ENCODE measurements around the gene SRGAP2C.
"Not testable (repeated sequence)": the region's sequence is repeated elsewhere in the genome, so short reads cannot be mapped to it uniquely, and the experiment has no call there.

Gene SRGAP2C

DNA sequence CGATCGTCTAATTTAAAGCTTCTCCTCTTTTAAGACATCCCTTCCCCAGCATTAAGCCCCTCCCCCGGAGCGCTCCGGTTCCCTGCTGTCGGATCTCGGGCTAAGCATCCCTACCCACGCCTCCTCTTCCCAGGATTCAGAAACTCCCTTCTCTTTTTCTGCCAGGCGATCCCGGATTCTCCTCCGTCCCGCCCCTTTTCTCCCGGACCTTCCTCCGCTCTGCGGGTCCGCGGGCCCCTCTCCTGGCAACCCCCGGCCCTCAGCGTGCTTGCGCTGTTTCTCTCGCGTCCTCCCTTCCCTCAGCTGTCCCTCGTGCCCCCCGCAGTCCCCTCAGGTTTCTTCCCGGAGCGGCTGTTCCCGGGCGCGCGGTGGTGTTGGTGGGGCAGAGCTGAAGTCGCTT is 908 bp upstream of the SRGAP2C start:
- DNase-seq (ENCODE audit: extremely low spot score, insufficient read length, low read depth); FAIRE-seq: not testable (repeated sequence)

DNA sequence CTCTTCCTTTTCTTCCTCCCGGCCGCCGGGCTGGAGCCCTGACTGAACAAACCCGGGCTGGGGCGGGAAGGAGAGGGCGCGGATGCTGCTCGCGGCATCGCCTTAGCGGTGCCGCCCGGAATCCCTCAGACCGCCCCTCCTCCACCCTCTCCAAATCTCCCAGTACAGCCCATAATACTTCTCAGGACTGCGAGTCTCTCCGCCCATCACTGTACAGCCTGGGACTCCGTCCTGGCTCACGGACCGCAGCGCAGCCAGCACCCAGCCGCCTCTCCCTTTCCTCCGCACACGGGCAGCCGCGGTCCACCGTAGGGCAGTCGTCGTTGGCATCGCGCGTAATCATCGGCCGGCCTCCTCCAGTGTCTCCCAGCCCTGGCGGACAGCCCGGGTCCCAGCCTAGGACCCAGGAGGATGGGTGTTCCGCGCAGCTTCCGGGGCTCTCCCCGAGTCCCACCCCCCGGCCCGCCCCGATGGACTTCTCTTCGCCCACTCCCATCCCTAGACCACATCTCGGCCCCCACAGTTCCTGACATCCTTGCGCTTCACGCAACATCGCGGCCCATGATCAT is 449 bp downstream of the SRGAP2C start:
- DNase-seq (ENCODE audit: extremely low spot score, insufficient read length, low read depth); FAIRE-seq: not testable (repeated sequence)

DNA sequence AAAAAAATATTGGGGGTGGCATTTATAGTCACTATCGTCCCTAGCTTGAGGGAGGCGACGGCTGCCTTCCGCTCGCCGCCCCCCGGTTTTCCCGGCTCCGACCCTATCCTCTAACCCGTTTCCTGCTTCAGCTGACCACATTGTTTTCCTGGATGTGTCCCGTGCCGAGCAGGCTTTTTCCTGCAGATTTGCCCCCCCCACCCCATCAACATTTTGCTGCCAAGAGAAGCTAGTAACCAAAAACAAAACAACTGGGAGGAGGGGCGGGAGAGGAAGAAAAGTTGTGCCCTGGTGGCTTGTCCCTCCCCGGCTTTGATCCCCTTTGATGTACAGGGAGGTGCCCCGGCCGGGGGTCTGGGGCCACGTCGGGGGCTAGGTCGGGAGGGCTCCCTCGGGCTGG is 1.4 kb downstream of the SRGAP2C start:
- not testable (repeated sequence) for FAIRE-seq; DNase-seq (ENCODE audit: extremely low spot score, insufficient read length, low read depth)

DNA sequence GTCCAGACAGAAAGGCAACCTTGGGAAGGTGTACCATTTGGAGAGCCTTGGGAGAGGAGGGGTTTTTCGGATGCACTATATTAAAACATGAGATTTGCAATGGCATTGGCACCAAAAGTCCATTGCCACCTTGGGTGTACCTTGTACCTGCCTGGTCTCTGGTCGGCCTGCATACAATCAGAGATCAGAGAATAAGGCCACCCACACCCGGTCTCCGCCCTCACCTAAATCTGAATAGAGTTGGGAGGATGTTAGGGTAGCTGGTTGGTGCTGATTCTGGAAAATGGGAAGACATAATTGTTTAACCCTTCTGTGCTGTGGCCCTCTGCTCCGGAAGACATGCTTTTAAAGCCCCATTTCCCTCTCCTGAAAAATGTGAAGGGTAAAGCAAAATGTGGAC is 3.1 kb downstream of the SRGAP2C start:
- DNase-seq (ENCODE audit: extremely low spot score, insufficient read length, low read depth); FAIRE-seq: not testable (repeated sequence)

GRCh38 chr1:121192512-121192911 is 7.7 kb downstream of the SRGAP2C start:
- not testable (repeated sequence) for DNase-seq (ENCODE audit: extremely low spot score, insufficient read length, low read depth); FAIRE-seq

- not testable (repeated sequence) for FAIRE-seq; DNase-seq (ENCODE audit: extremely low spot score, insufficient read length, low read depth)
Measured at GRCh38 chr1:121197095-121197882, 12.5 kb downstream of the SRGAP2C start.

DNA sequence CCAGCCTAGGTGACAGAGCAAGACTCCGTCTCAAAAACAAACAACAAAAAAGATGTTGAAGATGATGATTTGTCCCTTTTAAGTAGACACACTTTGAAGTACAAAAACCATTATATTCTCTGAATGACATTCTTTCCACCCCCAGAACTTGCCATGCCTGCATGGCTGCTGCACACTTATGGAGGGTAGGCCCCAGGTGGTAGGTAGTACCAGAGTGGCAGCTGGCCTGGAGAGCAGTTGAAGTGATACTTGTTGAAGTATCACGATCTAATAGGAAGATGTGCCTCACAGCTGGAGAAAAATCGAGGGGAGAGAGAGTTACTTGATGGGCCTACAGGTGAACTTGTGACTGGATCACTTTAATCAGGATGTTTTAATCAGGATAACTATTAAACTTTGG is 15.0 kb downstream of the SRGAP2C start:
- not testable (repeated sequence) for DNase-seq (ENCODE audit: extremely low spot score, insufficient read length, low read depth); FAIRE-seq

- FAIRE-seq; DNase-seq (ENCODE audit: extremely low spot score, insufficient read length, low read depth): not testable (repeated sequence)
Measured at GRCh38 chr1:121200232-121200631, 15.5 kb downstream of the SRGAP2C start.

- not testable (repeated sequence) for FAIRE-seq; DNase-seq (ENCODE audit: extremely low spot score, insufficient read length, low read depth)
Measured at GRCh38 chr1:121200985-121201981, 16.5 kb downstream of the SRGAP2C start.

- not testable (repeated sequence) for FAIRE-seq
Measured at GRCh38 chr1:121202986-121203385, 18.2 kb downstream of the SRGAP2C start.

GRCh38 chr1:121205786-121206711 is 21.3 kb downstream of the SRGAP2C start:
- DNase-seq (ENCODE audit: extremely low spot score, insufficient read length, low read depth); FAIRE-seq: not testable (repeated sequence)

More at GRCh38 chr1:121202986-121203385, 18.2 kb downstream of the SRGAP2C start:
- not testable (repeated sequence) for DNase-seq (ENCODE audit: extremely low spot score, insufficient read length, low read depth)

DNA sequence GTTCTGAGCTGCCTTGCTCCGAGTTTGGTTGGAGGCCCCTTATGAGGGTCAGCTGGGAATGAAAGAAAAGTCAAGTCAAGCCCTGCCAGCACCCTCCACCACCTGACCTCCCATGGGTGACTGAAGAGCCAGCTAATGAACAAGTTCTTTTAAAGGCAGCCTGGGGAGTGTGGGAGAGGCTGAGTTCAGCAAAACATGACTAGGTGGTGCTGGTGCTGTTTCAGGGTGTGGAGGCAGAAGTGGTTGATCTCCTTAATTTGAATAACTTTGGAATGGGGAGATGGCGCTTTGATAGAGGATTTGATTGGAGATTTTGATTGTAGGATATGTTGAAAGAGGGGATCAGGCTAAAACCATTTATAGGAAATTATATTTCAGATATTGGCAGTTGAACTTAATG is 22.6 kb downstream of the SRGAP2C start:
- not testable (repeated sequence) for DNase-seq (ENCODE audit: extremely low spot score, insufficient read length, low read depth); FAIRE-seq

DNA sequence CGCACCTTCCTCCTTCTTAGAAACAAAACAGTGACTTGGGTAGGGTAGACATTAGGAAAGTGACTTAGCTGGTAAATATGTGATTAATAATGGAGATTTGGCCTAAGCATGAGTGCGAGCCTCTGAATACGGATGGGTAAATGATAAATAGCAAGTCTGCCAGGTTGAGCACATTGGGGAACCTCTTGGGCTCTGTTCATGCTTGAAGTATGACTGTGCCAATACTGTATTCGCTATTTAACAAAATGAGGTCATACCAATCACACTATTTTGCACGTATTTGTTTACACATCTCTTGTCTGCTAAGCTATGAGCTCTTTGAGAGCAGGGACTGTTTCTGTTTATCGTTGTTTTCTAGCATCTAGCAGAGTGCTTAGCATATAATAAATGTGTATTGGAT is 23.6 kb downstream of the SRGAP2C start:
- not testable (repeated sequence) for FAIRE-seq; DNase-seq (ENCODE audit: extremely low spot score, insufficient read length, low read depth)

- not testable (repeated sequence) for DNase-seq (ENCODE audit: extremely low spot score, insufficient read length, low read depth); FAIRE-seq
Measured at GRCh38 chr1:121210778-121211177, 26.0 kb downstream of the SRGAP2C start.

DNA sequence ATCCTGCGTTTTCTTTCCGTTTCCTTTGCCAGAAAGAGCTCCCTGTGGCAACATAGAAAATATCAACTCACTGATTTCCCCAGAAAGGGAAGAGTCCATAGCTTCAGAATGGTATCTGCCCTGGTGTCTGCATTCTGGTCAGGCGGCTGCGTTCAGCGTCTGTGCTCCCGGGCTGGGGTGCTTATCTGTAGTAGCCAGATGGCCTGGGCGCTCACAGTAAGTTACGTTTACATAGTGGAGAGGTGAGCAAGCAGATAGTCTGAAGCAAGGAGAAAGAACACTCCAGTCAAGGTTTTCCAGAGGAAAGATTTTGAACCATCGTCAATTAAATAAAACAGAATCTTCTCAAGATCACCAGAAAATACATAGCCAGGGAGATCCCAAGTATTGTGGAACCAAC is 28.7 kb downstream of the SRGAP2C start:
- DNase-seq (ENCODE audit: extremely low spot score, insufficient read length, low read depth); FAIRE-seq: not testable (repeated sequence)

DNA sequence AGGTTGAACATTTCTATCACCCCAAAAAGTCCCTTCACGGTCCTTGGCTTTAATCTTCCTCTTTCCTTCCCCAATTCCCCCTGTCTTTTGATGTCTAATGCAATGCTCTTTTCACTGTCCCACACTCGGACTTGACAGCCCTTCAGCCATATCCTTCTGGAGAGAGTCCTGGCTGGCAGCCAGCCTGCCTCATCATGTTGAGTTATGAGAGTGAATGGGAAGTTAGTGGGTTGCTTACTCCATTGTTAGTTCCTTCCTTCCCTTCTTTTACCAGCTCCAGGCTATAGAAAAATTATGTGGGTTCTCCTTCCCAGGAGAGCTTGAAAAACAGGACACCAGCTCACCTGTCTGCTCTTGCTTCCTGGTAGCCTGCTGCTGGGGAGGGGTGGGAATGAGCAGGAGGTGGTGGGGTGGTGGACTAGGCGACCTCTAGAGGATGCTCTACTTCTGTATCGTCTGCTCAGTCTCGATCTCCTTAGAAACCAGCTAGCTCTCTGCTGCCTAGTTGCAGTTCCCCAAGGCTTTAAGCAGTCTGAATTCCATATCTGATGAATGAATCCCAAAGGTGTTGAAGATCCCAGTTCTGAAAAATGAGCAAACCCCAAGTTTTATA is 29.9 kb downstream of the SRGAP2C start:
- not testable (repeated sequence) for FAIRE-seq; DNase-seq (ENCODE audit: extremely low spot score, insufficient read length, low read depth)

DNA sequence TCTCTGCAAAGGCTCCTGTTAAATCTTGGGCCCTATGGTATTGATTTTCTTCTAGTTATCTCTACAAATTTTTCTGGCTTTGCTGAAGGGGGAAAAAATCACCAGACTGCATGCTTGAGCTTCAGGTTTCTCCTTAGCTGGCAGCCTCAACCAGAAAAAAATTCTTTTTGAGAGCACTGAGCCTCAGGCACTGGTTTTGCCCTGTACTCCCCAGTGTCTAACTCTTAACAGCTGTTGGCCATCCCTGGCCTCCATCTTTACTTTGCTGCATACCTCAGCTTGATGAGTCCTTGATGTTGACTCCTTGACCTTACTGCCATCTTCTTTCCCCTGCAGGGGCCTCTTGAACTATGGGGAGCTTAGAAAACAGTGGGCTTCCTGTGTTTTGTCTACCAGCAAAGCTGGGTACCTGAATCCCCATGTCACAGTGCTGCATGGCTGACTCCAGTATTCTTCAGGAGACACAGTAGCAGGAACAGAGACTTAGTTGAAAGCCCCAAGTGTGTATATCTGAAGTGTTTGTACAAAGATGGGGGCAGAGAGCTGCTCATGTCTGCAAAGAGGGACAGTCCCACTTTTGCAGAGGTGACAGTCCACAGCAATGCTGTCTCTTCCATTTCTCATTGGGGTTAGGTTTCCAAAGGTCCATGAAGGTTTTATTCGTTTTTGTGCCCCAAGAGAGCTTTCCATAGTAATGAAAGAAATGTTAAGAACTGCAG is 31.1 kb downstream of the SRGAP2C start:
- DNase-seq (ENCODE audit: extremely low spot score, insufficient read length, low read depth); FAIRE-seq: not testable (repeated sequence)

- not testable (repeated sequence) for FAIRE-seq; DNase-seq (ENCODE audit: extremely low spot score, insufficient read length, low read depth)
Measured at GRCh38 chr1:121216676-121217075, 31.9 kb downstream of the SRGAP2C start.
